ENCODE results near the gene RUSF1.
"Not testable (repeated sequence)": the region's sequence is repeated elsewhere in the genome, so short reads cannot be mapped to it uniquely, and the experiment has no call there.

Gene RUSF1

DNA sequence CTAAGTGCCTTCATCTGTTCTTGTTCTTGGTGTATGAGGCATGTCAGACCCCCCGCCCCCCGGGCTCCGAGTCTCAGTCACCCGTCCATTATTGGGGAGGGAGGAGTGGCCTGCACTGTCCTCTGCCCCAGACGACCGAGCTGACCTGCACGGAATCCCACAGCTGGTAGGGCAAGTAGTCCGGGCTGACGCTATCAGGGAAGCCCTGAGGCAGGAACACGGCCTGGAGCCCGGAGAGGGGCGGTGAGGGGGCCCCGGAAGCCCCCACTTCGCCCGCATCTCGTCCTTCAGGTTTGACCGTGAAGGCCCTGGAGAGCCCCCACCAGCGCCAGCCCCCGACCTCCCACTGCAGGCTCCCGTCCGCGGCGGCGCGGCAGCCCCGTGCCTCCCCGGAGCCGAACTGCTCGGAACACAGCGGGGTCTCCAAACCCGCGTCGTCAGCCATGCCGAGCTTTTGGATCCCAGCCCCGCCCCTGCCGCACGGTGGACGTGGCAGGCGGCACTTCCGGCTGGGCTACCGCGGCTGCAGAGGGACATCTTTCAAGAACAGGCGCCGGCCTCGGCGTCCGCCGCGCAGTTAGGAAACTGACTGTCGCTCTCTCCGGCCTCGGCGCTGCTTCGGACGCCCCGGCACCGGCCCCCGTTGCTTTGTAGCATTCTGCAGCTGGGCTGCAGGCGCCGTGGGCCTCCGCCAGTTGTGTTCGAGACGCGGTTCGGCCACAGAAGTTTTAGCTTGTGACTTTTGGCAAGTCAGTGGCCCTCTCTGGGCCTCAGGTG lies at the start of gene RUSF1:
Gene RUSF1 (minus strand): TSS at position 463 of the 777 bp plus-strand sequence. CDS start 18 bp downstream, at position 445.
- Mint-ChIP-seq H3K9me3 (no peaks in the 10 kb centered on the region), H3K27ac (peak within 1 kb of the TSS; percentile 97), H3K36me3 (ENCODE audit: low read depth) (peaks cover 44% of the 10 kb centered on the region), H3K27me3 (no peaks in the 10 kb centered on the region), H3K4me1 (ENCODE audit: low read depth) (peaks cover 53% of the 10 kb centered on the region), H3K4me3 (peak within 1 kb of the TSS; percentile 94)
- DNase-seq: peak; percentile 91

DNA sequence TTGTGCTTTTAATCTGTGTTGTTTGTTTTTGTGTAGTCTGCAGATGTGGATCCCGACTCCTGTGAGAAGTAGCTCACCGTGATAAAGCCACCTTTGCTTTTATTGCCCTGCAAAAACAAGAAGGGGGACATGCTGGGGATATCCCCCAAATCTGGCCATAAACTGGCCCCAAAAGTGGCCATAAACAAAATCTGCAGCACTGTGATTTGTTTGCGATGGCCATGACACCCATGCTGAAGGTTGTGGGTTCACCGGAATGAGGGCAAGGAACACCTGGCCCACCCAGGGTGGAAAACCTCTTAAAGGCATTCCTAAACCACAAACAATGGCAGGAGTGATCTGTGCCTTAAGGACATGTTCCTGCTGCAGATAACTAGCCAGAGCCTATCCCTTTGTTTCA lies 34.6 kb upstream of the RUSF1 start:
- Mint-ChIP-seq H3K36me3 (ENCODE audit: low read depth) (no peaks in the 10 kb centered on the region), H3K9me3 (peaks cover 17% of the 10 kb centered on the region), H3K27me3 (peaks cover 24% of the 10 kb centered on the region), H3K4me1 (ENCODE audit: low read depth) (peaks cover 9% of the 10 kb centered on the region), H3K27ac (no peak overlapping the region), H3K4me3 (no peak overlapping the region)
- no peak for DNase-seq

DNA sequence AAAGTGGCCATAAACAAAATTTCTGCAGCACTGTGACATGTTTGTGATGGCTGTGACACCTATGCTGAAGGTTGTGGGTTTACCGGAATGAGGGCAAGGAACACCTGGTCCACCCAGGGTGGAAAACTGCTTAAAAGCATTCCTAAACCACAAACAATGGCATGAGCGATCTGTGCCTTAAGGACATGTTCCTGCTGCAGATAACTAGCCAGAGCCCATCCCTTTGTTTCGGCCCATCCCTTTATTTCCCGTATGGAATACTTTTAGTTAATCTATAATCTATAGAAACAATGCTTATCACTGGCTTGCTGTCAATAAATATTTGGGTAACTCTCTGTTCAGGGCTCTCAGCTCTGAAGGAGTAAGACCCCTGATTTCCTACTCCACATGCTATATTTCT lies 31.6 kb upstream of the RUSF1 start:
- not testable (repeated sequence) for DNase-seq; H3K27ac Mint-ChIP-seq; H3K36me3 Mint-ChIP-seq (ENCODE audit: low read depth); H3K4me3 Mint-ChIP-seq
- peaks cover 37% of the 10 kb centered on the region for H3K27me3 Mint-ChIP-seq
- peaks cover 13% of the 10 kb centered on the region for H3K4me1 Mint-ChIP-seq (ENCODE audit: low read depth)
- H3K9me3 Mint-ChIP-seq: peaks cover 17% of the 10 kb centered on the region

DNA sequence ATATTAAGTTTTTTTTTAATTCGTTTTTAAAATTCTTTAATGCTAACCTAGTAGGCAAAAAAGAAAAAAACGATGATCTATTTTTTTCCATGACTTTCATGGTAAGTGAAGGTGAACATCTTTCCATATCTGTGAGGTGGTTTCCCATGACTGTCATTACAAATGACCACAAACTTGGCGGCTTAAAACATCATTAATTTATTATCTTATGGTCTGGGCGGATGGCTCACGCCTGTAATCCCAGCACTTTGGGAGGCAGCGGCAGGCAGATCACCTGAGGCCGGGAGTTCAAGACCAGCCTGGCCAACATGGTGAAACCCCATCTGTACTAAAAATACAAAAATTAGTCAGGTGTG lies 30.0 kb upstream of the RUSF1 start:
- H3K4me3 Mint-ChIP-seq; DNase-seq; H3K36me3 Mint-ChIP-seq (ENCODE audit: low read depth); H3K27ac Mint-ChIP-seq: not testable (repeated sequence)
- peaks cover 15% of the 10 kb centered on the region for H3K9me3 Mint-ChIP-seq
- peaks cover 42% of the 10 kb centered on the region for H3K27me3 Mint-ChIP-seq
- peaks cover 13% of the 10 kb centered on the region for H3K4me1 Mint-ChIP-seq (ENCODE audit: low read depth)

DNA sequence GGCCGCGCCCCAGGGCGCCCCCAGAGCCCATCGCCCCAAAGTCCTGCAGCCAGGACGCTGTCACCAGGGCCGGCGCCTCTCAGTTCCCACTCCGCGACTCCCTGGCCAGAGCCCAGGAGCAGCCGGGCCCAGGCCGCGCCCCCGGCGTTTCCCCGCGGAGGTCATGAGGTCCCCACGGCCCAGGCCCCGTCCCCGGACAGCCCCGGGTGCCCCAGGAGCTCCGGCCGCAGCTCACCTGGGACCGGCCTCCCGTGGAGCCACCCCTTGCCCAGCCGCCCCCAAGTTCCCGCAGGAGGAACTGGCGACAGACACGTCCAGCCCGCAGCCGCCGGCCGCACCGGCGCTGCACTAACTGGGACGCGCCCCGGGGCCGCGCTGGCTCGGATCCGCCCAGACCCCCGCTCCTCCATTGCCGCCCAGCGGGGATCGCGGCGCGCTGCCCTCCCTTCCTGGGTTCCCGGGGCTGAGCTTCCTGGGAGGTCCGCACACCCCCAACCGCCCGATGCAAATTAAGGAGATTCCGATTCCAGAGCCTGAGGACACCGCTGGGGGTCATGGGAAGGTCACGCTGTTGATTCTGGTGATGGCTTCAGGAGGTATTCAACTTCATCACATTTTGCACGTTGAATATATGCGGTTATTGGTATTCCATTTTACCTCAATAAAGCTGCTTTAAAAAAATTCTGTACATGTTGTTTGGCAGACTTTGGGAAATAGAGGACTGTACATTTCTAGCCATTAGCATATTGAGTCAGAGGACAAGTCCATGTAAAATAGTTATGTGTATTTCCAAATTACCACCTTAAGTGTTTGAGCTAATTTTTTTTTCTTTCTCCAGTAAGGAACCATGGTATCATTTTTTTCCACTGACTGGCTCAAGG lies 29.4 kb upstream of the RUSF1 start:
- H3K4me1 Mint-ChIP-seq (ENCODE audit: low read depth): peaks cover 13% of the 10 kb centered on the region
- no peak for DNase-seq
- peaks cover 42% of the 10 kb centered on the region for H3K27me3 Mint-ChIP-seq
- H3K36me3 Mint-ChIP-seq (ENCODE audit: low read depth): no peaks in the 10 kb centered on the region
- H3K4me3 Mint-ChIP-seq: peak overlapping the region; percentile 55
- no peak overlapping the region for H3K27ac Mint-ChIP-seq
- H3K9me3 Mint-ChIP-seq: peaks cover 11% of the 10 kb centered on the region

DNA sequence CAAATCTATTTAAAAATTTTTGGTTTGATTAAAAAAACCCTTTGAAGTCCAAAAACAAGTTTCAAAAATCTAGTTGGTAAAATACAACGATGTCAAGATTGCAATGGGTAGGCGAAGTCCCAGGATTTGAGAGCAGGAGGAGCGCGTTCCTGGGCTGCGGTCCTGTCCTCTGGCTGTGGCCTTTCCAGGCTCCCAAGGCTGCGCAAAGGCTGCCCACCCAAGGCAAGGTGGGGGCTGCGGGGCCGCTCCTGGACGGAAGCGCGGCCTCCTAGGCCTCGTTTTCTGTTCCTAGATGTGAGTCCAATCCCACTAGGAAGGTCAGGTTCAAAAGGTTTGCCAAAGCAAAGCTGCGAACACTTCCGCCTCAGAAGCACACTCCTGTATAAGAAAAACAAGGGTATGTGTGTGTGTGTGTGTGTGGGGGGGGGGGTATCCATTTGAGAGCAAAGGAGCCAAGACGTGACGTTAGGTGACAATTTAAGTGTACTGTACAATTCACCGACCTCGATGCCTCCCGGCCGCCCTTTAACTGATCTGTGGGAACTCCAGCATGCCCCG lies 28.7 kb upstream of the RUSF1 start:
- no peaks in the 10 kb centered on the region for H3K36me3 Mint-ChIP-seq (ENCODE audit: low read depth)
- H3K4me1 Mint-ChIP-seq (ENCODE audit: low read depth): peaks cover 13% of the 10 kb centered on the region
- peaks cover 6% of the 10 kb centered on the region for H3K9me3 Mint-ChIP-seq
- no peak overlapping the region for H3K4me3 Mint-ChIP-seq
- no peak overlapping the region for H3K27ac Mint-ChIP-seq
- peaks cover 42% of the 10 kb centered on the region for H3K27me3 Mint-ChIP-seq
- DNase-seq: no peak

DNA sequence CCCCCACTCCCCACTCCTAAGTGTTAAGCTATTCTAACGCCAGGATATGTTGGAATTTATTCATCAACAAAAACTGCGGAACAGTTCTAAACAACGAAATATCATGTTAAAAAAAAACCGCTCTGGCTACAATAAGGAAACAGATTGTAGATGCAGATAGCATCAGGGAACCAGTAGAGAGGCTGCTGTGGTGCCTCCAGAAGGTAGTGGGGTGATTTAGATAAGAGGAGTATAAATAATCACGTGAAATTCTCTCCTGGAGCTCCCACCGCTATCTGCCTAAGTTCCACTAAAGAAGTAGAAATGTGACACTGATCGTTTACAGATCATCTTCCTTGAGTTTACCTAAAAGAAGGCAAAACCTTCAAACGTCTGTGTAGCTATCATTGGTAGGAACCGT lies 27.5 kb upstream of the RUSF1 start:
- H3K36me3 Mint-ChIP-seq (ENCODE audit: low read depth): no peaks in the 10 kb centered on the region
- H3K27me3 Mint-ChIP-seq: peaks cover 42% of the 10 kb centered on the region
- no peak for DNase-seq
- H3K9me3 Mint-ChIP-seq: peaks cover 6% of the 10 kb centered on the region
- H3K4me3 Mint-ChIP-seq: no peak overlapping the region
- peaks cover 13% of the 10 kb centered on the region for H3K4me1 Mint-ChIP-seq (ENCODE audit: low read depth)
- no peak overlapping the region for H3K27ac Mint-ChIP-seq

DNA sequence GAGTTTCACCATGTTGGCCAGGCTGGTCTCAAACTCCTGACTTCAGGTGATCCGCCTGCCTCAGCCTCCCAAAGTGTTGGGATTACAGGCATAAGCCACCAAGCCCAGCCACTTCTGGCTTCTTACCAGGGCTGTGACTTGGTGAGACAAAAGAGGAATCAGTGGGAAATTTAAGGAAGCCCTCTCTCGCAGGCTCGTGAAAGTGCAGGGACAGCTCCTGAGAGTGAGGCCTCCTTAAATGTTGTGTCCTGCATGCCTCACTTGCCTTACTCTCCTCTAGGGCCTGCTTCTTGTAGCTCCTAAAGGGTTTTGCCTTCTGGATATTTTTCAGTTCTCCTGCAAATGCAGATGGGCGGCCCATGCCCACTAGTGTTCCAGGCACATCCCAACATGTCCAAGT lies 24.7 kb upstream of the RUSF1 start:
- Mint-ChIP-seq H3K4me3 (no peak overlapping the region), H3K4me1 (ENCODE audit: low read depth) (peaks cover 20% of the 10 kb centered on the region), H3K9me3 (no peaks in the 10 kb centered on the region), H3K27ac (no peak overlapping the region), H3K27me3 (peaks cover 45% of the 10 kb centered on the region), H3K36me3 (ENCODE audit: low read depth) (no peaks in the 10 kb centered on the region)
- no peak for DNase-seq

DNA sequence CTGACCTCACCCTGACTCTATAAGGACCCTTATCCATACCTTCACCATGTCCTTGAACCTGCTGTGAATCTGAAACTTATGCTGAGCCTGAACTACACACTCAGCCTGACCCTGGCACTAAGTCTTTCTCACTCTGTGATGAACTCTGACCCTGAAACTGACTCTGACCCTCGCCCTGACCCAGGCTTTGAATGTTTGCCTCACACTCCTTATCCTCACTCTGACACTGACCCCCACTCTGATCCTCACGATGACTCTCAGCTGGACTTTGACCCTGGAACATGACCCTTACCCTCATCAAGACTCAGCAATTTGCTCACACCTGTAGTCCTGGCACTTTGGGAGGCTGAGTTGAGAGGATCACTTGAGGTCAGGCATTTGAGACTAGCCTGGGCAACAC lies 23.9 kb upstream of the RUSF1 start:
- no peaks in the 10 kb centered on the region for H3K36me3 Mint-ChIP-seq (ENCODE audit: low read depth)
- H3K27me3 Mint-ChIP-seq: peaks cover 44% of the 10 kb centered on the region
- H3K9me3 Mint-ChIP-seq: no peaks in the 10 kb centered on the region
- H3K4me3 Mint-ChIP-seq: no peak overlapping the region
- DNase-seq: no peak
- no peak overlapping the region for H3K27ac Mint-ChIP-seq
- H3K4me1 Mint-ChIP-seq (ENCODE audit: low read depth): peaks cover 21% of the 10 kb centered on the region

DNA sequence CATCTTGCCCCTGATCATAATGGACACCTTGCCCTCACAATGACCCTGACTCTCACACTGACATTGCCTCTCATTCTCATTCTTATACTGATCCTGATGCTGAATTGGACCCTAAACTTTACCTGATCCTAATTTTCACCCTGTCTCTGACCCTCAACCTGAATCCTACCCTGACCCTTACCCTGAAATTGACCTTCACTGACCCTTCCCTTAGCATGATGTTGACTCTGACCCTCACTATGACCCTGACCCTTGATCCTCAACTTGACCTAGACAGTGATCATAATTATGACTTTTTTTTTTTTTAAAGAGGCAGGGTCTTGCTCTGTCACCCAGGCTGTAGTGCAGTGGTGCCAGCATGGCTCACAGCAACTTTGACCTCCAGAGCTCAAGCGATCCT lies 22.9 kb upstream of the RUSF1 start:
- Mint-ChIP-seq H3K4me1 (ENCODE audit: low read depth) (peaks cover 21% of the 10 kb centered on the region), H3K36me3 (ENCODE audit: low read depth) (no peaks in the 10 kb centered on the region), H3K27ac (no peak overlapping the region), H3K27me3 (peaks cover 39% of the 10 kb centered on the region), H3K9me3 (no peaks in the 10 kb centered on the region), H3K4me3 (no peak overlapping the region)
- no peak for DNase-seq

DNA sequence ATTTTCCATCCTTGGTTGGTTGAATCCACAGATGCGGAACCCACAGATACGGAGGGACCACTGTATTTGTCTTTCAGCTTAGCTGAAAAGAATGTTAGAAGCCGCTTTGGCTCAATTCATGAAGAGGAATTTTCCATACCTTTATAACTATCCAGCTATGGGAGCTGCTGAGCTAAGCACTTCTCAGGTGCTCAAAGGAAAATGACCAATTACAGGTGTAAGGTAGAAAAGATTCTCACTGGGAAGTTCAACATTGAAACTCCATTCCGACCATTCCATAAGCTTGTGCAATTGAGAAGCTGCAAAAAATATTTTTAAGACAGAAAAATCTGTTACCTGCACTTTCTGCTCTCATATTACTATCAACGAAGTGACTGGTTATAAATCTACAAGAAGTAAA lies 22.2 kb upstream of the RUSF1 start:
- no peak for DNase-seq
- no peak overlapping the region for H3K4me3 Mint-ChIP-seq
- no peaks in the 10 kb centered on the region for H3K36me3 Mint-ChIP-seq (ENCODE audit: low read depth)
- peaks cover 19% of the 10 kb centered on the region for H3K4me1 Mint-ChIP-seq (ENCODE audit: low read depth)
- no peak overlapping the region for H3K27ac Mint-ChIP-seq
- H3K9me3 Mint-ChIP-seq: no peaks in the 10 kb centered on the region
- peaks cover 33% of the 10 kb centered on the region for H3K27me3 Mint-ChIP-seq

DNA sequence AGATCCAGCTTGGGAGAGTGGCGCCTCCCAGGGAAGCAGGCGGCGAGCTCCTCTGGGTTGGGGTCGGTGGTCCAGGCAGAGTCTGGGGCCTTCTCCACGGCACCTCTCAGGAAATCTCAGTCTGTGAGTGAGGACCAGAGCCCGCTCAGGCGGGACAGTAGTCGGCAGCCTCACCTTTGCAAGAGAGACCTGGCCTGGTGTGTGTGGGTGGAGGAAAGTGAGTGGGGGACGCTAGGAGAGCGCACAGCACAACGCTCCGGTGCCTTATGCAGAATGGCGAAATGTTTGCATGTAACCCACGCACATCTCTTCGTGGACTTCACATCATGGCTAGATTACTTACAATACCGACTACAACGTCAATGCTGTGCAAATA lies 21.7 kb upstream of the RUSF1 start:
- Mint-ChIP-seq H3K27me3 (peaks cover 33% of the 10 kb centered on the region), H3K4me3 (peak overlapping the region; percentile 23), H3K4me1 (ENCODE audit: low read depth) (peaks cover 19% of the 10 kb centered on the region), H3K27ac (no peak overlapping the region), H3K9me3 (no peaks in the 10 kb centered on the region), H3K36me3 (ENCODE audit: low read depth) (no peaks in the 10 kb centered on the region)
- no peak for DNase-seq

DNA sequence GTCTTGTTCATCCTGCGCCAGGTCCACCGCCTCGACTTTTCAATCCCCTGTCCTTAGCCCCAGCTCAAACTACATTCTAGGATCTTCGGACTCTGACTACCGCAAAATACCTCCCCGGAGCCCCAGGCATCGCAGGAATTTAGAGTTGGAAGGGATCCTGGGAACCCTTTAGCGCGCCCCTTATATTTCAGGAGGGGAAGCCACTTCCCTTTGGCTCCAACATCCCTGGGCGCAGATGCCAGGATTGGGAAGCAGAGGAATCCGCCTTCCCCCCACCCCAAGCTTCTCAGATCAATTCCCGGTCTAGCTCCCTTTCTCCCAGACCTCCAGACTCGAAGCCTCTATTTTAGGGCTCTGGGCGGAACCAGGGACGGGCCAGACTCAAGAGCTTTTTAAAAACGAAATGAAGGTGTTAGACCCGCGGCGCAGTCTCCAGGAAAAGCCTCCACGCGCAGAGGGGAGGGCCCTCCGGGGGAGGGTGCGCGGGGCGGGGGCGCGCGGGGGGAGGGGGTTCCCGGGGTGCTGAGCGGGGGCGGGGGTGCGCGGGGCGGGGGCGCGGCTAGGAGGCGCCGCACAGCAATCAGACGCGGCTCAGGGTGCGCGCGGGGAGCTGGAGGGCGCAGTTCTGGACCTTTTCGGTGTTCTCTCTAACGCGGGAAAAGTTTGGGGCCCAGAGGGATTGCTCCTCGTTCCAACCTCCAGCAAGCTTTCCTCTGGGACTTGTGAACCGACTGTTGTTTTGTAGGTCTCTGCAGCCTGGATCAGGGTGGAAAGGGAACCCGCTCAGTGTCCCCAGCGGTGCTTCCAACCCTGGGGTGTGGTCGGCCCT lies 21.1 kb upstream of the RUSF1 start:
- peak overlapping the region; percentile 48 for H3K4me3 Mint-ChIP-seq
- H3K27ac Mint-ChIP-seq: no peak overlapping the region
- H3K27me3 Mint-ChIP-seq: peaks cover 32% of the 10 kb centered on the region
- no peaks in the 10 kb centered on the region for H3K9me3 Mint-ChIP-seq
- H3K4me1 Mint-ChIP-seq (ENCODE audit: low read depth): peaks cover 19% of the 10 kb centered on the region
- no peaks in the 10 kb centered on the region for H3K36me3 Mint-ChIP-seq (ENCODE audit: low read depth)
- no peak for DNase-seq

DNA sequence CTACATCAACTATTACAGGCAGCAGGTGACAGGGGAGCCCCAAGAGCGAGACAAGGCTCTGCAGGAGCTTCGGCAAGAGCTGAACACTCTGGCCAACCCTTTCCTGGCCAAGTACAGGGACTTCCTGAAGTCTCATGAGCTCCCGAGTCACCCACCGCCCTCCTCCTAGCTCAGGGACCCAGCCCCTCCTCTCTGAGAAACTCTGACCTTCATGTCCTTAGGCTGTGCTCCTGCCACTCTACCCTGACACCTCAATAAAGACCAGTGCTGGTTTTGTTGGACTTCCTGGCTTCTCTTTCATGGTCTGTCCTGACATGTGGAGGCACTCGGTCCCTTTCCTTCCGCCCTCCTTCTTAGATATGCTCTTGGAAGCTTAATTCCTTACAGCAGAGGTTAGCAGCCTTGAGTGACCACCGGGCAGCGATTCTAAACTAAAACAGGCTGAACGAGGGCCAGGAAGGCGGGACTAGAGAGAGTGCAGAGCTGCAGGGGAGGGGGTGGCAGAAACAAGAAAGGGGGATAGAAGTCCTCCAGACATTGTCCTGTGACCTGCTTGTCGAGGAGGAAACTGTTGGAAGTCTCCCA lies 20.4 kb upstream of the RUSF1 start:
- no peaks in the 10 kb centered on the region for H3K36me3 Mint-ChIP-seq (ENCODE audit: low read depth)
- no peak for DNase-seq
- no peak overlapping the region for H3K27ac Mint-ChIP-seq
- no peaks in the 10 kb centered on the region for H3K9me3 Mint-ChIP-seq
- H3K4me1 Mint-ChIP-seq (ENCODE audit: low read depth): peaks cover 19% of the 10 kb centered on the region
- peaks cover 28% of the 10 kb centered on the region for H3K27me3 Mint-ChIP-seq
- H3K4me3 Mint-ChIP-seq: peak overlapping the region; percentile 48

Measured in activated T-cell treated with anti-CD3 and anti-CD28 coated beads, Interleukin-2, amount 50 U/mL, for 24 hours (primary cell).